ENCODE measurements around the gene HTR5A. TPM values are rescaled to one million over a fixed set of nuclear protein-coding genes. Genes with fewer than 3 reads are reported as not detected.

Gene HTR5A
- total RNA-seq, 1 donor from 2014 or later, result not detected

- H3K27ac Mint-ChIP-seq, result no peak overlapping the region
- H3K27me3 Mint-ChIP-seq (ENCODE audit: low read depth), result peaks cover 8% of the 10 kb centered on the region
- no peaks in the 10 kb centered on the region for H3K4me1 Mint-ChIP-seq
- H3K4me3 Mint-ChIP-seq, result no peak overlapping the region
- H3K9me3 Mint-ChIP-seq, result peaks cover 44% of the 10 kb centered on the region
- no peak for TF ChIP-seq CTCF (IDR thresholded peaks at IDR 0.05; ENCODE audit: unreplicated experiment)
- H3K36me3 Mint-ChIP-seq, result no peaks in the 10 kb centered on the region
- no peak for DNase-seq (ENCODE audit: low spot score in 2 of 2, unreplicated experiment in 2 of 2)
These were observed 49.8 kb downstream of the HTR5A start for GRCh38 chr7:155119801-155120382.

GRCh38 chr7:155120460-155120859 is 50.3 kb downstream of the HTR5A start:
- Mint-ChIP-seq H3K27ac (no peak overlapping the region), H3K27me3 (ENCODE audit: low read depth) (peaks cover 5% of the 10 kb centered on the region), H3K4me3 (no peak overlapping the region), H3K4me1 (no peaks in the 10 kb centered on the region), H3K36me3 (no peaks in the 10 kb centered on the region), H3K9me3 (peaks cover 44% of the 10 kb centered on the region)
- no peak for DNase-seq (ENCODE audit: low spot score in 2 of 2, unreplicated experiment in 2 of 2)
- TF ChIP-seq CTCF (IDR thresholded peaks at IDR 0.05; ENCODE audit: unreplicated experiment), result no peak

GRCh38 chr7:155122831-155123230 is 52.7 kb downstream of the HTR5A start:
- H3K27me3 Mint-ChIP-seq (ENCODE audit: low read depth), result no peaks in the 10 kb centered on the region
- H3K9me3 Mint-ChIP-seq, result peaks cover 31% of the 10 kb centered on the region
- no peak for DNase-seq (ENCODE audit: low spot score in 2 of 2, unreplicated experiment in 2 of 2)
- no peaks in the 10 kb centered on the region for H3K36me3 Mint-ChIP-seq
- no peak overlapping the region for H3K27ac Mint-ChIP-seq
- no peaks in the 10 kb centered on the region for H3K4me1 Mint-ChIP-seq
- TF ChIP-seq CTCF (IDR thresholded peaks at IDR 0.05; ENCODE audit: unreplicated experiment), result no peak
- no peak overlapping the region for H3K4me3 Mint-ChIP-seq

- Mint-ChIP-seq H3K4me1 (no peaks in the 10 kb centered on the region), H3K27me3 (ENCODE audit: low read depth) (no peaks in the 10 kb centered on the region), H3K4me3 (no peak overlapping the region), H3K36me3 (no peaks in the 10 kb centered on the region), H3K9me3 (peaks cover 31% of the 10 kb centered on the region), H3K27ac (no peak overlapping the region)
- no peak for TF ChIP-seq CTCF (IDR thresholded peaks at IDR 0.05; ENCODE audit: unreplicated experiment)
- DNase-seq (ENCODE audit: low spot score in 2 of 2, unreplicated experiment in 2 of 2), result no peak
These were observed 53.3 kb downstream of the HTR5A start for GRCh38 chr7:155123413-155123812.

- Mint-ChIP-seq H3K27me3 (ENCODE audit: low read depth) (no peaks in the 10 kb centered on the region), H3K36me3 (no peaks in the 10 kb centered on the region), H3K9me3 (peaks cover 19% of the 10 kb centered on the region), H3K4me1 (no peaks in the 10 kb centered on the region), H3K4me3 (no peak overlapping the region), H3K27ac (no peak overlapping the region)
- no peak for TF ChIP-seq CTCF (IDR thresholded peaks at IDR 0.05; ENCODE audit: unreplicated experiment)
- DNase-seq (ENCODE audit: low spot score in 2 of 2, unreplicated experiment in 2 of 2), result no peak
These were observed 54.6 kb downstream of the HTR5A start for GRCh38 chr7:155124706-155125105.

GRCh38 chr7:155129186-155129585 is 59.1 kb downstream of the HTR5A start:
- Mint-ChIP-seq H3K9me3 (no peaks in the 10 kb centered on the region), H3K4me3 (no peak overlapping the region), H3K36me3 (no peaks in the 10 kb centered on the region), H3K4me1 (no peaks in the 10 kb centered on the region), H3K27me3 (ENCODE audit: low read depth) (peaks cover 2% of the 10 kb centered on the region), H3K27ac (no peak overlapping the region)
- TF ChIP-seq CTCF (IDR thresholded peaks at IDR 0.05; ENCODE audit: unreplicated experiment), result no peak
- DNase-seq (ENCODE audit: low spot score in 2 of 2, unreplicated experiment in 2 of 2), result no peak
